Transverse colon (tissue), 4 donors: ENCODE data around the gene COTL1.

Experiments
- EP300 ChIP-seq: sonication (generic); formaldehyde crosslinking; IDR thresholded peaks from one replicate; pipeline ENCODE4 v1.6.1; 2017; ENCODE audit warnings: antibody characterized with exemption, low read depth
- POLR2A ChIP-seq: fragments of 450-650 bp; IDR thresholded peaks from one replicate; pipeline ENCODE4 v1.6.1; 2016; ENCODE audit warnings: antibody characterized with exemption, mild to moderate bottlenecking, moderate library complexity
- POLR2AphosphoS5 ChIP-seq, 3 donors: sonication (generic); formaldehyde crosslinking; IDR thresholded peaks; one replicate each; pipeline ENCODE4 v1.6.1; 2016; ENCODE audit warnings: antibody characterized with exemption in 3 of 3
- TF ChIP-seq, protein P1 (sequence below), 5 experiments: fragments of 200-600 bp in 3 of 5; fragments of 450-650 bp in 2 of 5; sonication (generic) in 3 of 5; IDR thresholded peaks; 1 replicate in 2 of 5; 2 replicates in 3 of 5; pipeline ENCODE4 v1.5.1; 2016 to 2017; ENCODE audit warnings: antibody characterized with exemption in 5 of 5, inconsistent platforms in 3 of 5, mild to moderate bottlenecking in 2 of 5, moderate library complexity in 1 of 5

DNA sequence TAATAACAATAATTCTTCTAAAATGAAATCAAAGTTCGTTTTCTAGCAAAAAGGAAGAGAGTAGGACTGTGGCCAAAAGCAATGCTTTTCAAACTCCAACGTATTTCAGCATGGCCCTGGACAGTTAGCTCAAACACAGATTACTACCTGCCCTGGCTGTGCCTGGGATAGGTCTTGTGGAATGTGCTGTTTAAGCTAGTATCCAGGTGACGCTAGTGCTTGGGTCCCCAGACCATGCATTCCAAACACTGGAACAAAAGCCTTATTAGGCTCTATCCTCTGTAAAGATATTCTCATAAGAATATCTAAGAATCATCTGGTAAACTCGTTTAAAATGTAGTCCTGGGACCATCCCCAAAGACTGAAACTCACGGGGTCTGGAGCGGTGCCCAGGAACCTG, 60.8 kb downstream of the COTL1 start:
- TF ChIP-seq POLR2A: no peak
- TF ChIP-seq, protein P1, sequence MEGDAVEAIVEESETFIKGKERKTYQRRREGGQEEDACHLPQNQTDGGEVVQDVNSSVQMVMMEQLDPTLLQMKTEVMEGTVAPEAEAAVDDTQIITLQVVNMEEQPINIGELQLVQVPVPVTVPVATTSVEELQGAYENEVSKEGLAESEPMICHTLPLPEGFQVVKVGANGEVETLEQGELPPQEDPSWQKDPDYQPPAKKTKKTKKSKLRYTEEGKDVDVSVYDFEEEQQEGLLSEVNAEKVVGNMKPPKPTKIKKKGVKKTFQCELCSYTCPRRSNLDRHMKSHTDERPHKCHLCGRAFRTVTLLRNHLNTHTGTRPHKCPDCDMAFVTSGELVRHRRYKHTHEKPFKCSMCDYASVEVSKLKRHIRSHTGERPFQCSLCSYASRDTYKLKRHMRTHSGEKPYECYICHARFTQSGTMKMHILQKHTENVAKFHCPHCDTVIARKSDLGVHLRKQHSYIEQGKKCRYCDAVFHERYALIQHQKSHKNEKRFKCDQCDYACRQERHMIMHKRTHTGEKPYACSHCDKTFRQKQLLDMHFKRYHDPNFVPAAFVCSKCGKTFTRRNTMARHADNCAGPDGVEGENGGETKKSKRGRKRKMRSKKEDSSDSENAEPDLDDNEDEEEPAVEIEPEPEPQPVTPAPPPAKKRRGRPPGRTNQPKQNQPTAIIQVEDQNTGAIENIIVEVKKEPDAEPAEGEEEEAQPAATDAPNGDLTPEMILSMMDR (IDR thresholded peaks at IDR 0.05): no peak
- no peak for TF ChIP-seq EP300
- no peak for TF ChIP-seq POLR2AphosphoS5 (IDR thresholded peaks at IDR 0.05)
